ENCODE measurements around the gene GPC6. TPM values are rescaled to one million over a fixed set of nuclear protein-coding genes. Genes with fewer than 3 reads are reported as not detected.
A peak's percentile ranks its signal among the peaks of the same experiment; 100 is the strongest.

Gene GPC6
- total and polyA plus RNA-seq, 2 experiments from 2014 or later = 26.0 to 92.8 TPM

DNA sequence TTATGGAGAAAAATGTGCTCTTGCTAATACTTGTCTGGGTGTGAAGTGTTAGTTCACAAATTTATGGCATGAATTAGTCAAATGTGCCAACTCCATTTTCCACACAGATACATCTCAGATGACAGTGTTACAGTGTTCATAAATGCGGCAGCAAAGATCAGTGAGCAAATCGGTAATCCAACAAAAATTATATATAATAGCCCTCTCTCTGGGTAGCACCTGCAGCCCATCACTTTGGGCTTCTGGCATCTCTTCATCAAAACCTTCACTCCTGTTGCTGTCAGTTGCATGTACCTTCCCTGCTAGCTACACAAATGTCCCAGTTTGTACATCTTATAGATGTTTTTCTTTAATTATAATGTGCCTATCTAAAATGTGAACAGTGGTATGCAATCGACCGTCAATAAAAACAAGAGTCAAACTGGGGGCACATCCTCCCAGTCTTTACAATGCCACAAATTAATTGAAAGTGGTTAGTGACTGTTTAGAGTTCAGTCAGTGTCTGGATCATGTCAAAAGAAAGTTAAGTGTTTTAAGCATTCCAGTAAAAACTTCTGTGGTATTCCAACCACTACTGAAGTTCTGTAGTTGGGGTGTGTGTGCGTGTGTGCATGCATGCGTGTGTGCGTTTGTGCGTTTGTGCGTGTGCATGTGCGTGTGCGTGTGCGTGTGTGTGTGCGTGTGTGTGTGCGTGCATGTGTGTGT is 804.0 kb downstream of the GPC6 start:
- no peak for TF ChIP-seq CTCF (IDR thresholded peaks at IDR 0.05; ENCODE audit: poor library complexity)
- no peak for TF ChIP-seq EZH2phosphoT487 (IDR thresholded peaks at IDR 0.05; ENCODE audit: low read depth, severe bottlenecking, unreplicated experiment)
- no peak for TF ChIP-seq EZH2 (IDR thresholded peaks at IDR 0.05; ENCODE audit: borderline replicate concordance)
- H3K27ac ChIP-seq = no peak overlapping the region

GRCh38 chr13:94031609-94032008 is 805.0 kb downstream of the GPC6 start:
- Histone ChIP-seq H3K9me2 (replicated peaks; ENCODE audit: insufficient read depth) (no peaks in the 10 kb centered on the region), H3K79me2 (no peaks in the 10 kb centered on the region), H3K27ac (no peak overlapping the region), H3K4me2 (peak overlapping the region; percentile 17), H3K27me3 (no peaks in the 10 kb centered on the region), H3K4me3 (no peak overlapping the region), H2AFZ (no peak overlapping the region), H3K9me3 (ENCODE audit: low read depth) (no peaks in the 10 kb centered on the region), H3K4me1 (ENCODE audit: insufficient read depth) (peaks cover 30% of the 10 kb centered on the region), H3K36me3 (replicated peaks; ENCODE audit: insufficient read depth, low read depth) (no peaks in the 10 kb centered on the region), H4K20me1 (ENCODE audit: insufficient read depth, poor library complexity, severe bottlenecking) (no peaks in the 10 kb centered on the region)
- WGBS (ENCODE audit: low lambda C conversion rate, missing lambda C conversion rate) = 30% methylated on average over 3 of the region's 3 CpGs
- DNase-seq (ENCODE audit: low spot score) = no peak
- TF ChIP-seq EZH2 (IDR thresholded peaks at IDR 0.05; ENCODE audit: borderline replicate concordance) = no peak
- no peak for TF ChIP-seq EZH2phosphoT487 (IDR thresholded peaks at IDR 0.05; ENCODE audit: low read depth, severe bottlenecking, unreplicated experiment)
- TF ChIP-seq CTCF (IDR thresholded peaks at IDR 0.05; ENCODE audit: poor library complexity) = no peak

More for the DNA sequence above, 804.0 kb downstream of the GPC6 start:
- Histone ChIP-seq H2AFZ (no peak overlapping the region), H3K9me2 (replicated peaks; ENCODE audit: insufficient read depth) (no peaks in the 10 kb centered on the region), H3K27me3 (no peaks in the 10 kb centered on the region), H3K4me3 (no peak overlapping the region), H3K9me3 (ENCODE audit: low read depth) (no peaks in the 10 kb centered on the region), H3K36me3 (replicated peaks; ENCODE audit: insufficient read depth, low read depth) (no peaks in the 10 kb centered on the region), H3K4me2 (peak overlapping the region; percentile 17), H4K20me1 (ENCODE audit: insufficient read depth, poor library complexity, severe bottlenecking) (no peaks in the 10 kb centered on the region), H3K79me2 (no peaks in the 10 kb centered on the region), H3K4me1 (ENCODE audit: insufficient read depth) (peaks cover 30% of the 10 kb centered on the region)
- WGBS (ENCODE audit: low lambda C conversion rate, missing lambda C conversion rate) = 66% methylated on average over 14 of the region's 14 CpGs
- DNase-seq (ENCODE audit: low spot score) = no peak

- 91% methylated on average over 1 of the region's 1 CpG for WGBS (ENCODE audit: low lambda C conversion rate, missing lambda C conversion rate)
- Histone ChIP-seq H3K79me2 (no peaks in the 10 kb centered on the region), H4K20me1 (ENCODE audit: insufficient read depth, poor library complexity, severe bottlenecking) (no peaks in the 10 kb centered on the region), H3K27me3 (no peaks in the 10 kb centered on the region), H3K9me3 (ENCODE audit: low read depth) (no peaks in the 10 kb centered on the region), H3K36me3 (replicated peaks; ENCODE audit: insufficient read depth, low read depth) (no peaks in the 10 kb centered on the region), H3K4me3 (no peak overlapping the region), H3K4me1 (ENCODE audit: insufficient read depth) (peaks cover 30% of the 10 kb centered on the region), H2AFZ (no peak overlapping the region), H3K9me2 (replicated peaks; ENCODE audit: insufficient read depth) (no peaks in the 10 kb centered on the region), H3K4me2 (no peak overlapping the region), H3K27ac (no peak overlapping the region)
- no peak for DNase-seq (ENCODE audit: low spot score)
- no peak for TF ChIP-seq EZH2 (IDR thresholded peaks at IDR 0.05; ENCODE audit: borderline replicate concordance)
- no peak for TF ChIP-seq EZH2phosphoT487 (IDR thresholded peaks at IDR 0.05; ENCODE audit: low read depth, severe bottlenecking, unreplicated experiment)
- TF ChIP-seq CTCF (IDR thresholded peaks at IDR 0.05; ENCODE audit: poor library complexity) = no peak
Observed at GRCh38 chr13:94033098-94033497, 806.5 kb downstream of the GPC6 start.
